ENCODE results near the gene OXLD1. TPM values are rescaled to one million over a fixed set of nuclear protein-coding genes. Genes with fewer than 3 reads are reported as not detected.
A peak's percentile ranks its signal among the peaks of the same experiment; 100 is the strongest.

OXLD1 gene
- total RNA-seq, 4 donors from 2014 or later, result 3.2 to 56.1 (median 20.3) TPM

DNA sequence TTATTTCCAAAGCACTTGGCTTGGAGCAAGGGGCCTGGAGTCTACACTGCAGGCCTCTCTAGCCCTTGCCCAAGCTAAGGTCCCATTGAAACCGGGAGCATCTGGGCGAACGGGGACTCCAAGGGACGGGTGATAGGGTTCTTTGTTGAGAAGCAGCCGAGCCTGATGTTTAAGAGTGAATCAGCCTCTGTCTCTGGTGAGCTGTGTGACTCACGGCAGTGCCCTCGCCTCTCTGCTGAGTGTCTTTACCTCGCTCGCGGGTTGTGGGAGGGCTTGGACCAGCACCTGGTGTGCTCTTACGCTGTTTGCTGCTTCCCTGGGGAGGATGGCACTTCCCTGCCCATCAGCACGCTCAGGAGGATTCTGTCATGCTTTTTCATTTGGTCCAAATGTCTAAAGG, 18.7 kb upstream of the OXLD1 start:
- H3K27ac ChIP-seq, result no peak overlapping the region
- TF ChIP-seq, protein P1, sequence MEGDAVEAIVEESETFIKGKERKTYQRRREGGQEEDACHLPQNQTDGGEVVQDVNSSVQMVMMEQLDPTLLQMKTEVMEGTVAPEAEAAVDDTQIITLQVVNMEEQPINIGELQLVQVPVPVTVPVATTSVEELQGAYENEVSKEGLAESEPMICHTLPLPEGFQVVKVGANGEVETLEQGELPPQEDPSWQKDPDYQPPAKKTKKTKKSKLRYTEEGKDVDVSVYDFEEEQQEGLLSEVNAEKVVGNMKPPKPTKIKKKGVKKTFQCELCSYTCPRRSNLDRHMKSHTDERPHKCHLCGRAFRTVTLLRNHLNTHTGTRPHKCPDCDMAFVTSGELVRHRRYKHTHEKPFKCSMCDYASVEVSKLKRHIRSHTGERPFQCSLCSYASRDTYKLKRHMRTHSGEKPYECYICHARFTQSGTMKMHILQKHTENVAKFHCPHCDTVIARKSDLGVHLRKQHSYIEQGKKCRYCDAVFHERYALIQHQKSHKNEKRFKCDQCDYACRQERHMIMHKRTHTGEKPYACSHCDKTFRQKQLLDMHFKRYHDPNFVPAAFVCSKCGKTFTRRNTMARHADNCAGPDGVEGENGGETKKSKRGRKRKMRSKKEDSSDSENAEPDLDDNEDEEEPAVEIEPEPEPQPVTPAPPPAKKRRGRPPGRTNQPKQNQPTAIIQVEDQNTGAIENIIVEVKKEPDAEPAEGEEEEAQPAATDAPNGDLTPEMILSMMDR (IDR thresholded peaks at IDR 0.05), result no peak
- no peak for TF ChIP-seq POLR2A (IDR thresholded peaks at IDR 0.05)
- peak overlapping the region; percentile 88 to 99 for H3K4me3 ChIP-seq
- peaks cover 7 to 19% of the 10 kb centered on the region in 2 donors for H3K4me1 ChIP-seq
- H3K9me3 ChIP-seq, result no peaks in the 10 kb centered on the region
- intact Hi-C loops (cut with DNase I; ENCODE audit: low total_unique reads), result no loop called here
- H3K27me3 ChIP-seq, result no peaks in the 10 kb centered on the region
- no peak for DNase-seq
- no peaks in the 10 kb centered on the region for H3K36me3 ChIP-seq

DNA sequence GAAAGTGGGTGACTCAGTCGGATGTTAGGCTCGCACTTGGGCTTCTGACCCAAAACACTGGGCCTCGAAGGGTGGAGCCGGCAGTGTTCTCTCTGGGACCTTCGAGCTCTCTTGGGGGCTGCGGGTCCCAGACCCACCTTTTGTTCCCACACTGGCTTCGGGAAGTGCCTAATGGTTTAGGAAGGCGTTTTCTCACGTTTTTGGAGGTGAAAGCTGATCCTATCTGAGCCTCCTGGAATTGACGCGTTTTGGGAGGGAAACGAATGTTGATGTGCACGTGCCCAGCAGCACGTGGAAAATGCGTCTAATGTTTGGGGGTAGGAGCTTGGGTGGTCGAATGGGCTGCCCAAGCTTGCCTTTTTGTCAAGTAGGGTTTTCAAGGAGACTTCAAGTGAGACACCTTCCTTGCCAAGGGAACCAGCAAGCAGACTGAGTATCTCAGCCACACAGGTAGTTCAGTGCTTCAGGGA, 18.1 kb upstream of the OXLD1 start:
- no peak for DNase-seq
- no peaks in the 10 kb centered on the region for H3K27me3 ChIP-seq
- peak overlapping the region; percentile 88 to 99 for H3K4me3 ChIP-seq
- peak overlapping the region; percentile 42 to 73 for H3K27ac ChIP-seq
- H3K36me3 ChIP-seq, result no peaks in the 10 kb centered on the region
- intact Hi-C loops (cut with DNase I; ENCODE audit: low total_unique reads), result no loop called here
- peaks cover 7 to 19% of the 10 kb centered on the region in 2 donors for H3K4me1 ChIP-seq
- TF ChIP-seq POLR2A (IDR thresholded peaks at IDR 0.05), result no peak
- TF ChIP-seq, protein P1 (IDR thresholded peaks at IDR 0.05), result no peak
- H3K9me3 ChIP-seq, result no peaks in the 10 kb centered on the region

DNA sequence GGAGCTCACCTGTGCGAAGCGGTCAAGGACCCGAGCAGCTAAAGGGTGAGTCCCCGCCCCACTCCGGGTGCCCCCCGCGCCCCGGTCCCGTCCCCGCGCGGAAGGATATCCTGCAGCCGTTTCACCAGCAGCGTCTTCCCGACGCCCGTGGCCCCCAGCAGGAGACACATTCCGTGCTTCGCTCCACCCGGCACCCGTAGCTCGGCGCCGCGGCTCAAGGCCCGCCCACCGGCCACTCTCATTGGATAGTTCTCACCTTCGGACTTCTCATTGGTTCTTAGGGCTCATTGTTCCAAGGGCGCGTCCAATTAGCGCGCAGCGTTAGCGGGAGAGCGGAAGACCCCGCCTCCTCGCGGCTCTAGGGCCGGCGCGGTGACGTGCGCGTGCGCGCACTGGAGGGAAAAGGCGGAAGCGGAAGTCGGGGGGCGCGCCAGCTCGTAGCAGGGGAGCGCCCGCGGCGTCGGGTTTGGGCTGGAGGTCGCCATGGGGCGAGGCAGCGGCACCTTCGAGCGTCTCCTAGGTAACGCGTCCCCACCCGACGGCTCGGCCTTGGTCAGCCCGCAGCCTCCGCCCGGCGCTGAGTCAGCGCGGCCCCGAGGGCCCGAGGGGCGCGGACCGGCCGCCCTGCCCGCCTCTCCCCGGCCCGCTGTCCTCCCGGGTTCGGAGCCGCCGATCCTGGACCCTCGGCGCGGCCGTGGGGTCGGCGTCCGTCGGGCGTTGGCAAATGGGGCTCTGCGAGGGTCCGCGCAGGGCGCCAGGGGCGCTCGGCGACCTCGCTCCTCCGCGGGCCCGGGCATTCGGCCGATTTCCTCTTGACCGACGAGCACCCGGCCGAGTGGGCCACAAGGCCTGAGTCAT, 17.4 kb upstream of the OXLD1 start, which contains the start of the genes ARL16 and HGS:
ARL16 (minus strand) TSS at position 214 of the 858 bp plus-strand sequence; CDS start at position 170, 44 bp downstream.
HGS (plus strand) TSS at position 428 of the 858 bp plus-strand sequence; CDS start at position 484, 56 bp downstream.
- peaks cover 7 to 19% of the 10 kb centered on the region in 2 donors for H3K4me1 ChIP-seq
- peak within 1 kb of the TSS; percentile 88 to 99 for H3K4me3 ChIP-seq
- peak; percentile 98 to 99 for DNase-seq
- peak within 1 kb of the TSS; percentile 73 to 86 for H3K27ac ChIP-seq
- intact Hi-C loops (cut with DNase I; ENCODE audit: low total_unique reads), result no loop called here
- H3K9me3 ChIP-seq, result no peaks in the 10 kb centered on the region
- TF ChIP-seq, protein P1 (IDR thresholded peaks at IDR 0.05), result peak in 1 of 4 experiments; percentile 30
- peak in 1 of 2 donors; percentile 71 for TF ChIP-seq POLR2A (IDR thresholded peaks at IDR 0.05)
- no peaks in the 10 kb centered on the region for H3K27me3 ChIP-seq
- no peaks in the 10 kb centered on the region for H3K36me3 ChIP-seq

DNA sequence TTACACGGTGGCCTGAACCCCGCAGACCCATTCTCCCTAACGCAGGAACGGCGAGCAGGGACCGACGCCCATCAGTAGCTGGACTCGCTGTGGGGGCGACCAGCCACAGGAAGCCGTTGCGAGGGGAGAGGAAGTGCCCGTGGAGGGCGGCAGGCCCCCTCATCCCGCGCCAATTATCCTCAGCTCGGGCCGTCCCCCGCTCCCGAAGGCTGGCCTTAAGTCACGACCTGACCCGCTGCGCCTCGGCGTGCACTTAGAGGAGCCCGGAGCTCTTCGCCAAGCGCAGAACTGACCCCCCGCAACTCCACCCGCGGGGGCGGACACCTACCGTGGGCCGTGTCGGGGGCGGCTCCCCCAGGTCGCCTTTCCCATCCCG, 16.8 kb upstream of the OXLD1 start:
- Histone ChIP-seq H3K36me3 (no peaks in the 10 kb centered on the region), H3K9me3 (no peaks in the 10 kb centered on the region), H3K27me3 (no peaks in the 10 kb centered on the region), H3K27ac (peak overlapping the region; percentile 73 to 86), H3K4me1 (peaks cover 7 to 19% of the 10 kb centered on the region in 2 donors), H3K4me3 (peak overlapping the region; percentile 88 to 99)
- no peak for DNase-seq
- intact Hi-C loops (cut with DNase I; ENCODE audit: low total_unique reads), result no loop called here
- no peak for TF ChIP-seq POLR2A (IDR thresholded peaks at IDR 0.05)
- TF ChIP-seq, protein P1 (IDR thresholded peaks at IDR 0.05), result no peak

Data from uterus (tissue), 4 donors.